ENCODE measurements around the gene CCDC183.

Gene CCDC183

GRCh38 chr9:136850866-136851775, 55.0 kb downstream of the CCDC183 start:
- no peak for DNase-seq

GRCh38 chr9:136851941-136852663, 56.0 kb downstream of the CCDC183 start, which contains the start of gene MAMDC4:
MAMDC4 (plus strand) TSS chr9:136852346; CDS start chr9:136852417, 71 bp downstream.
- no peak for DNase-seq

- DNase-seq, result no peak
Observed at GRCh38 chr9:136852664-136853595, 56.8 kb downstream of the CCDC183 start.

GRCh38 chr9:136853596-136854112, 57.5 kb downstream of the CCDC183 start:
- DNase-seq, result no peak

GRCh38 chr9:136854113-136854841, 58.1 kb downstream of the CCDC183 start:
- no peak for DNase-seq

GRCh38 chr9:136854842-136855460, 58.8 kb downstream of the CCDC183 start:
- no peak for DNase-seq

- DNase-seq, result no peak
Observed at GRCh38 chr9:136855461-136856078, 59.4 kb downstream of the CCDC183 start.

GRCh38 chr9:136856079-136856476, 59.9 kb downstream of the CCDC183 start:
- DNase-seq, result no peak

GRCh38 chr9:136856541-136857141, 60.5 kb downstream of the CCDC183 start:
- DNase-seq, result no peak

GRCh38 chr9:136857166-136857565, 61.0 kb downstream of the CCDC183 start:
- no peak for DNase-seq

Measured in CD4-positive, alpha-beta T cell treated with Interleukin-17A for 1 hour (primary cell).